HCT116 (cell line): ENCODE results near the gene FAM170B. TPM values are rescaled to one million over a fixed set of nuclear protein-coding genes. Genes with fewer than 3 reads are reported as not detected.

Experiments
- ATAC-seq: fragments of 200-7000 bp; cut with Tn5 transposase; 2 replicates; pipeline ENCODE4 v1.9.1; 2020; ENCODE audit warnings: mild to moderate bottlenecking, moderate library complexity
- BruUV-seq: library from RNA; stranded (reverse); fragments of 400-500 nt; replicated peaks from 2 replicates; lab custom pipeline; 2021; lab: Mats Ljungman, UMichigan
- CTCF ChIA-PET: fragments of 300-600 bp; sonication (Branson Sonifier 250); formaldehyde crosslinking; loops from one replicate; lab custom pipeline; 2021; ENCODE audit warnings: antibody characterized with exemption; lab: Charles Lee
- POLR2A ChIA-PET: fragments of 300-600, 350-600 bp; sonication (Branson Sonifier 250); formaldehyde crosslinking; loops from one replicate; lab custom pipeline; 2021; ENCODE audit warnings: antibody characterized with exemption; lab: Charles Lee
- RAD21 ChIA-PET, 2 experiments: fragments of 300-600 bp; sonication (Branson Sonifier 250); formaldehyde crosslinking; loops; one replicate each; lab custom pipeline; 2023; ENCODE audit warnings: low total read pairs in 2 of 2; ENCODE audit not compliant: uncharacterized antibody in 2 of 2, unreplicated experiment in 2 of 2, low non-redundant PET in 1 of 2; lab: Charles Lee
- DNase-seq: peaks from one replicate; pipeline ENCODE4 v3.0.0-alpha.2; 2010; ENCODE audit warnings: low read depth, low spot score
- H2AFZ ChIP-seq: fragments of 200-600 bp; shearing (Covaris generic), sonication (generic); 2 replicates; pipeline ENCODE4 v1.6.1; 2017; ENCODE audit warnings: low read depth, mixed run types, mixed read lengths, antibody characterized with exemption, low read length; ENCODE audit not compliant: poor library complexity, severe bottlenecking
- H3K27ac ChIP-seq: 2 replicates; pipeline ENCODE4 v1.5.1; 2012; ENCODE audit warnings: low read depth, low read length
- H3K27me3 ChIP-seq: fragments of 200-600 bp; sonication (generic); 2 replicates; pipeline ENCODE4 v1.6.1; 2016; ENCODE audit warnings: mixed run types, low read length, mixed read lengths; ENCODE audit not compliant: insufficient read depth
- H3K36me3 ChIP-seq, 2 experiments: fragments of 200-500 bp in 1 of 2; fragments of 200-600 bp in 1 of 2; sonication (Bioruptor generic) in 1 of 2; sonication (generic) in 1 of 2; 2 replicates each; pipeline versions ENCODE4 v1.5.1 to v1.6.1; 2014 to 2016; ENCODE audit warnings: low read length in 2 of 2, inconsistent platforms in 1 of 2, mixed read lengths in 1 of 2, mixed run types in 1 of 2; ENCODE audit not compliant: insufficient read depth in 2 of 2, control insufficient read depth in 1 of 2
- H3K4me1 ChIP-seq, 2 experiments: fragments of 200-600 bp in 1 of 2; sonication (generic) in 1 of 2; 2 replicates each; pipeline versions ENCODE4 v1.5.1 to v1.6.1; 2012 to 2017; ENCODE audit warnings: low read length in 2 of 2, inconsistent platforms in 1 of 2, mild to moderate bottlenecking in 1 of 2, mixed read lengths in 1 of 2, mixed run types in 1 of 2, moderate library complexity in 1 of 2; ENCODE audit not compliant: insufficient read depth in 2 of 2, control insufficient read depth in 1 of 2
- H3K4me2 ChIP-seq: fragments of 200-600 bp; sonication (generic); 2 replicates; pipeline ENCODE4 v1.6.1; 2017; ENCODE audit warnings: mixed run types, low read length, mixed read lengths
- H3K4me3 ChIP-seq, 2 experiments: fragments of 200-600 bp in 1 of 2; sonication (generic) in 1 of 2; replicated peaks in 1 of 2; 2 replicates each; pipeline ENCODE4 v1.5.1; 2011 to 2016; ENCODE audit warnings: low read length in 2 of 2, control low read depth in 1 of 2, low read depth in 1 of 2, mild to moderate bottlenecking in 1 of 2, mixed read lengths in 1 of 2, mixed run types in 1 of 2
- H3K79me2 ChIP-seq: fragments of 200-600 bp; sonication (generic); 2 replicates; pipeline ENCODE4 v1.6.1; 2017; ENCODE audit warnings: mild to moderate bottlenecking, mixed run types, low read length, moderate library complexity, mixed read lengths; ENCODE audit not compliant: insufficient read depth
- H3K9ac ChIP-seq: fragments of 200-600 bp; sonication (generic); 2 replicates; pipeline ENCODE4 v1.6.1; 2016; ENCODE audit warnings: low read length, mixed read lengths
- H3K9me2 ChIP-seq: fragments of 200-600 bp; sonication (generic), shearing (Covaris generic); 2 replicates; pipeline ENCODE4 v1.6.1; 2017; ENCODE audit warnings: mixed run types, mild to moderate bottlenecking, moderate library complexity; ENCODE audit not compliant: insufficient read depth
- H3K9me3 ChIP-seq, 2 experiments: fragments of 200-500 bp in 1 of 2; fragments of 200-600 bp in 1 of 2; sonication (Bioruptor generic) in 1 of 2; sonication (generic) in 1 of 2; 2 replicates each; pipeline ENCODE4 v1.6.1; 2014 to 2017; ENCODE audit warnings: low read length in 2 of 2, mixed read lengths in 2 of 2, inconsistent platforms in 1 of 2, low read depth in 1 of 2, mild to moderate bottlenecking in 1 of 2, mixed run types in 1 of 2, moderate library complexity in 1 of 2; ENCODE audit not compliant: control insufficient read depth in 1 of 2, insufficient read depth in 1 of 2
- H4K20me1 ChIP-seq: fragments of 200-600 bp; sonication (generic), shearing (Covaris generic); 2 replicates; pipeline ENCODE4 v1.6.1; 2017; ENCODE audit warnings: mixed run types, mild to moderate bottlenecking, moderate library complexity; ENCODE audit not compliant: insufficient read depth
- ATF3 ChIP-seq: IDR thresholded peaks from 2 replicates; pipeline ENCODE4 v1.6.1; 2012
- CBX3 ChIP-seq: IDR thresholded peaks from 2 replicates; pipeline ENCODE4 v1.6.1; 2012; ENCODE audit warnings: low read depth
- CTCF ChIP-seq, 3 experiments: fragments of 200-600 bp in 1 of 3; sonication (generic) in 1 of 3; IDR thresholded peaks in 2 of 3; conservative IDR thresholded peaks in 1 of 3; 2 replicates each; pipeline ENCODE4 v1.5.1; 2012 to 2017; ENCODE audit warnings: low read depth in 2 of 3, low read length in 2 of 3, antibody characterized with exemption in 1 of 3, borderline replicate concordance in 1 of 3, control low read depth in 1 of 3, mild to moderate bottlenecking in 1 of 3, mixed read lengths in 1 of 3, mixed run types in 1 of 3, moderate library complexity in 1 of 3; ENCODE audit not compliant: insufficient read depth in 1 of 3
- EGR1 ChIP-seq: IDR thresholded peaks from 2 replicates; pipeline ENCODE4 v1.6.1; 2012; ENCODE audit warnings: low read depth
- ELF1 ChIP-seq: IDR thresholded peaks from 2 replicates; pipeline ENCODE4 v1.6.1; 2012; ENCODE audit warnings: low read depth, borderline replicate concordance
- EZH2 ChIP-seq: fragments of 200-600 bp; sonication (generic); IDR thresholded peaks from 2 replicates; pipeline ENCODE4 v1.6.1; 2017; ENCODE audit warnings: antibody characterized with exemption, mixed run types
- EZH2phosphoT487 ChIP-seq: fragments of 200-600 bp; IDR thresholded peaks from 2 replicates; pipeline ENCODE4 v1.6.1; 2018; ENCODE audit warnings: antibody characterized with exemption, borderline replicate concordance
- FOSL1 ChIP-seq: IDR thresholded peaks from 2 replicates; pipeline ENCODE4 v1.6.1; 2012; ENCODE audit warnings: low read depth
- MAX ChIP-seq: IDR thresholded peaks from 2 replicates; pipeline ENCODE4 v1.6.1; 2012
- POLR2A ChIP-seq: IDR thresholded peaks from 2 replicates; pipeline ENCODE4 v1.7.0; 2011; ENCODE audit warnings: borderline replicate concordance; ENCODE audit not compliant: insufficient read depth, insufficient read length; ENCODE audit errors: extremely low read depth
- POLR2AphosphoS5 ChIP-seq: IDR thresholded peaks from 2 replicates; pipeline ENCODE4 v1.6.1; 2011; ENCODE audit warnings: mild to moderate bottlenecking, low read depth, low read length, moderate library complexity
- RAD21 ChIP-seq: IDR thresholded peaks from 2 replicates; pipeline ENCODE4 v1.6.1; 2012; ENCODE audit warnings: low read depth, mild to moderate bottlenecking
- REST ChIP-seq: IDR thresholded peaks from 2 replicates; pipeline ENCODE4 v1.6.1; 2012; ENCODE audit warnings: low read depth
- SRF ChIP-seq: IDR thresholded peaks from 2 replicates; pipeline ENCODE4 v1.6.1; 2012; ENCODE audit warnings: low read depth
- TCF7L2 ChIP-seq: IDR thresholded peaks from 2 replicates; pipeline ENCODE4 v1.7.0; 2011; ENCODE audit warnings: borderline replicate concordance, inconsistent platforms; ENCODE audit not compliant: insufficient read depth, insufficient read length; ENCODE audit errors: extremely low read depth
- YY1 ChIP-seq: IDR thresholded peaks from 2 replicates; pipeline ENCODE4 v1.6.1; 2011; ENCODE audit warnings: low read length, low read depth, moderate library complexity, mild to moderate bottlenecking; ENCODE audit not compliant: insufficient replicate concordance; ENCODE audit errors: extremely low read depth
- ZBTB33 ChIP-seq: IDR thresholded peaks from 2 replicates; pipeline ENCODE4 v1.6.1; 2011; ENCODE audit warnings: mild to moderate bottlenecking, low read length, moderate library complexity; ENCODE audit not compliant: insufficient replicate concordance; ENCODE audit errors: extremely low read depth
- ZFX ChIP-seq: fragments of 450-650 bp; IDR thresholded peaks from 2 replicates; pipeline ENCODE4 v1.6.1; 2017
- ZNF274 ChIP-seq: fragments of 200-500 bp; sonication (Bioruptor generic); IDR thresholded peaks from 2 replicates; pipeline ENCODE4 v1.6.1; 2014; ENCODE audit warnings: mild to moderate bottlenecking, low read depth, low read length, inconsistent platforms
- intact Hi-C: fragments of 100-400 bp; cut with micrococcal nuclease; formaldehyde crosslinking; loops from 2 replicates; pipeline ENCODE4 v1.10.0; 2022
- total RNA-seq: library from RNA; stranded (reverse); gene quantifications from one replicate; pipeline ENCODE4 v1.2.1, GENCODE V29; 2021; ENCODE audit not compliant: unreplicated experiment

The FAM170B gene
- total RNA-seq, 1 experiment from 2014 or later = not detected

- CTCF ChIA-PET = interaction anchor here (1.4 kb wide), 1 partner anchor 10 kb away, joined by 4 read pairs; no protein-coding TSS in a partner anchor
- RAD21 ChIA-PET = no interaction called here
Observed at GRCh38 chr10:49173853-49174252, 40.0 kb upstream of the FAM170B start.

More at GRCh38 chr10:49173853-49174252, 40.0 kb upstream of the FAM170B start:
- Histone ChIP-seq H3K27me3 (no peaks in the 10 kb centered on the region), H3K27ac (no peak overlapping the region), H3K9me3 (no peaks in the 10 kb centered on the region), H3K79me2 (no peaks in the 10 kb centered on the region), H3K9ac (no peak overlapping the region), H3K4me2 (no peak overlapping the region), H4K20me1 (no peaks in the 10 kb centered on the region), H2AFZ (no peak overlapping the region), H3K4me3 (no peak overlapping the region), H3K9me2 (no peaks in the 10 kb centered on the region), H3K36me3 (no peaks in the 10 kb centered on the region), H3K4me1 (peaks cover 0 to 12% of the 10 kb centered on the region in 2 experiments; a peak in 2 of 4 replicates)
- no TSS peak for BruUV-seq
- POLR2A ChIA-PET = no interaction called here
- TF ChIP-seq ZBTB33 (no peak), ELF1 (no peak), CBX3 (no peak), ATF3 (no peak), POLR2A (no peak), ZNF274 (no peak), FOSL1 (no peak), MAX (no peak), TCF7L2 (no peak), EZH2 (no peak), RAD21 (no peak), SRF (no peak), CTCF (IDR thresholded peaks at IDR 0.05 in 2 of 3, conservative IDR thresholded peaks at IDR 0.05 in 1 of 3; ENCODE audit: borderline replicate concordance in 1 of 3, insufficient read depth in 1 of 3, low read depth in 2 of 3, low read length in 2 of 3) (no peak), ZFX (no peak), POLR2AphosphoS5 (no peak), EZH2phosphoT487 (no peak), YY1 (no peak), REST (no peak), EGR1 (no peak)
- intact Hi-C loops = no loop called here
- ATAC-seq = no peak
- no peak for DNase-seq
